Endothelial cell of umbilical vein (primary cell): ENCODE results near the gene HDAC5. TPM values are rescaled to one million over a fixed set of nuclear protein-coding genes. Genes with fewer than 3 reads are reported as not detected.
A peak's percentile ranks its signal among the peaks of the same experiment; 100 is the strongest.
"Not testable (repeated sequence)": the region's sequence is repeated elsewhere in the genome, so short reads cannot be mapped to it uniquely, and the experiment has no call there.

Source experiments
- BruUV-seq: library from RNA; stranded (reverse); fragments of 400-500 nt; replicated peaks from 2 replicates; lab custom pipeline; 2021; lab: Mats Ljungman, UMichigan
- CTCF ChIA-PET: fragments of 300-600, 350-600 bp; sonication (Branson Sonifier 250); formaldehyde crosslinking; loops from one replicate; lab custom pipeline; 2021; ENCODE audit warnings: antibody characterized with exemption, inconsistent platforms; lab: Charles Lee
- POLR2A ChIA-PET: fragments of 300-600, 350-600 bp; sonication (Branson Sonifier 250); formaldehyde crosslinking; loops from one replicate; lab custom pipeline; 2021; ENCODE audit warnings: antibody characterized with exemption, inconsistent platforms; lab: Charles Lee
- DNase-seq: peaks from one replicate; pipeline ENCODE4 v3.0.0-alpha.2; 2011; ENCODE audit warnings: low read depth, low spot score
- FAIRE-seq: peaks from 2 replicates; lab custom pipeline; 2011; peaks lifted over from hg19 to GRCh38; lab: Jason Lieb, UNC
- H2AFZ ChIP-seq: 2 replicates; pipeline ENCODE4 v1.6.0; 2012; ENCODE audit warnings: low read depth, low read length, control low read depth, inconsistent platforms
- H3K27ac ChIP-seq: 2 replicates; pipeline ENCODE4 v1.5.1; 2011; ENCODE audit warnings: low read depth, mild to moderate bottlenecking, control low read depth, low read length, moderate library complexity; ENCODE audit not compliant: insufficient read depth
- H3K27me3 ChIP-seq, 2 experiments: 2 replicates each; pipeline versions ENCODE4 v1.6.0 to v1.6.1; 2011; ENCODE audit warnings: low read length in 2 of 2, mixed read lengths in 1 of 2; ENCODE audit not compliant: control insufficient read depth in 2 of 2, insufficient read depth in 2 of 2
- H3K36me3 ChIP-seq, 2 experiments: 2 replicates in 1 of 2; 3 replicates in 1 of 2; pipeline ENCODE4 v1.5.1; 2011; ENCODE audit warnings: low read length in 2 of 2, mild to moderate bottlenecking in 1 of 2, moderate library complexity in 1 of 2; ENCODE audit not compliant: control insufficient read depth in 2 of 2, insufficient read depth in 2 of 2; ENCODE audit errors: extremely low read depth in 1 of 2
- H3K4me1 ChIP-seq: 3 replicates; pipeline ENCODE4 v1.5.1; 2011; ENCODE audit warnings: mild to moderate bottlenecking, low read length; ENCODE audit not compliant: control insufficient read depth, insufficient read depth; ENCODE audit errors: extremely low read depth
- H3K4me2 ChIP-seq: 2 replicates; pipeline ENCODE4 v1.6.1; 2011; ENCODE audit warnings: low read length, control low read depth, mixed read lengths; ENCODE audit not compliant: insufficient read depth
- H3K4me3 ChIP-seq, 3 experiments: fragments of 200-600 bp in 1 of 3; sonication (generic), shearing (Covaris generic) in 1 of 3; replicated peaks in 1 of 3; 2 replicates each; pipeline ENCODE4 v1.5.1; 2011 to 2016; ENCODE audit warnings: control low read depth in 3 of 3, low read length in 3 of 3, mild to moderate bottlenecking in 2 of 3, inconsistent platforms in 1 of 3, low read depth in 1 of 3, moderate library complexity in 1 of 3; ENCODE audit not compliant: insufficient read depth in 1 of 3
- H3K79me2 ChIP-seq: 2 replicates; pipeline ENCODE4 v1.6.0; 2012; ENCODE audit warnings: low read length, inconsistent platforms; ENCODE audit not compliant: control insufficient read depth, insufficient read depth
- H3K9ac ChIP-seq: replicated peaks from 2 replicates; pipeline ENCODE3; 2011; ENCODE audit warnings: low read length, control low read depth; ENCODE audit not compliant: insufficient read depth; ENCODE audit errors: extremely low read depth
- H3K9me1 ChIP-seq: replicated peaks from 3 replicates; pipeline ENCODE4 v1.6.0; 2011; ENCODE audit warnings: mild to moderate bottlenecking, low read length; ENCODE audit not compliant: control insufficient read depth, insufficient read depth; ENCODE audit errors: extremely low read depth
- H3K9me3 ChIP-seq: replicated peaks from 2 replicates; pipeline ENCODE4 v1.5.1; 2012; ENCODE audit warnings: low read length, inconsistent platforms; ENCODE audit not compliant: control insufficient read depth, insufficient read depth
- H4K20me1 ChIP-seq: replicated peaks from 2 replicates; pipeline ENCODE3; 2011; ENCODE audit warnings: mild to moderate bottlenecking, low read length; ENCODE audit not compliant: control insufficient read depth, insufficient read depth; ENCODE audit errors: extremely low read depth
- CTCF ChIP-seq, 2 donors: IDR thresholded peaks; 1 replicate in 1 of 2; 2 replicates in 1 of 2; pipeline ENCODE4 v1.5.1; 2011; ENCODE audit warnings: low read length in 2 of 2, mild to moderate bottlenecking in 2 of 2, moderate library complexity in 2 of 2, control low read depth in 1 of 2, inconsistent platforms in 1 of 2, low read depth in 1 of 2; ENCODE audit not compliant: insufficient read depth in 1 of 2; ENCODE audit errors: extremely low read depth in 1 of 2
- EZH2 ChIP-seq: IDR thresholded peaks from 2 replicates; pipeline ENCODE4 v1.6.1; 2012; ENCODE audit warnings: borderline replicate concordance, low read depth, mild to moderate bottlenecking, moderate library complexity, low read length, inconsistent platforms; ENCODE audit not compliant: severe bottlenecking
- FOS ChIP-seq: IDR thresholded peaks from 2 replicates; pipeline ENCODE4 v1.6.1; 2011; ENCODE audit warnings: mild to moderate bottlenecking, low read length, moderate library complexity, borderline replicate concordance; ENCODE audit not compliant: insufficient read depth
- GATA2 ChIP-seq: IDR thresholded peaks from 2 replicates; pipeline ENCODE4 v1.7.0; 2011; ENCODE audit warnings: low read depth, mild to moderate bottlenecking, moderate library complexity, mixed read lengths, low read length; ENCODE audit not compliant: insufficient read length, insufficient read depth
- JUN ChIP-seq: IDR thresholded peaks from 2 replicates; pipeline ENCODE4 v1.6.1; 2011; ENCODE audit warnings: borderline replicate concordance, low read depth; ENCODE audit not compliant: insufficient read length, insufficient read depth
- MAX ChIP-seq: IDR thresholded peaks from 2 replicates; pipeline ENCODE4 v1.6.1; 2011; ENCODE audit not compliant: insufficient read depth, insufficient read length
- POLR2A ChIP-seq: IDR thresholded peaks from 2 replicates; pipeline ENCODE4 v1.6.1; 2012; ENCODE audit warnings: low read depth, mild to moderate bottlenecking, control low read depth, low read length
- POLR2AphosphoS5 ChIP-seq: IDR thresholded peaks from 2 replicates; pipeline ENCODE4 v1.6.1; 2012; ENCODE audit warnings: low read depth, mild to moderate bottlenecking, control low read depth, low read length, moderate library complexity; ENCODE audit not compliant: insufficient read depth
- dilution Hi-C: fragments of 300-500 bp; cut with MboI; formaldehyde crosslinking; loops from one replicate; pipeline ENCODE4 v1.15.0; 2019; ENCODE audit warnings: low sequenced_read_pairs; ENCODE audit not compliant: extremely low pct_ligation_motif_present
- intact Hi-C: fragments of 100-400 bp; cut with micrococcal nuclease; formaldehyde crosslinking; loops from one replicate; pipeline ENCODE4 v1.10.0; 2022
- polyA plus RNA-seq, 4 experiments: library from polyadenylated mRNA; depleted of rRNA in 3 of 4; stranded (reverse) in 3 of 4; unstranded in 1 of 4; fragments of >200 nt; gene quantifications; 2 replicates each; pipeline versions ENCODE4 v1.2.1 to v1.2.3, GENCODE V29; 2011 to 2012; ENCODE audit warnings: missing spikeins in 1 of 4
- total RNA-seq: library from RNA; stranded (reverse); gene quantifications from 2 replicates; pipeline ENCODE4 v1.2.3, GENCODE V29; 2021

The HDAC5 gene
- total and polyA plus RNA-seq, 2 donors (not counting 3 experiments of a cell fraction or from before 2014, with no cell fraction given), result 35.4 to 40.4 TPM

DNA sequence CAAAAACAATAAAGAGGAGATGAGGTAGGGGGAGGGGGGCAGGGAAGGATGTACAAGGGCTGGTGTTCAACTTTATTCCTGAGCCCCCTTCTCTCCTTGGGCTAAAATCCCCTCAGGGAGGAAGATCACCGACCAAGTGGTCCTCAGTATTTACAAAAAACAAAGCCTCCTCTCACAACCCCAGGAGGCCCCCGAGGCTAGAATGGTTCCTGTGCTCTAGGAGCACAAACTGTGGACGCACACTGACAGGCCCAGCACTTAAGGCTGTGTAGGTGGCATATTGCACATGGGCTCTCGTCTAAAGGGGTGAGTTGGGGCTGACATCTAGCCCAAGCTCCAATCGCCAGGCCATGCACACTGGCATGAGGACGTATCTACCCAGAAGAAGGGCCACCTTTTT lies 21.6 kb downstream of the HDAC5 start:
- intact Hi-C loops, H3K79me2 ChIP-seq, BruUV-seq, H3K9me3 ChIP-seq, FAIRE-seq, H2AFZ ChIP-seq, H3K9ac ChIP-seq, H3K4me1 ChIP-seq, H3K4me3 ChIP-seq, H3K9me1 ChIP-seq, H3K27ac ChIP-seq, H3K27me3 ChIP-seq, dilution Hi-C loops, DNase-seq, H3K36me3 ChIP-seq, H3K4me2 ChIP-seq, H4K20me1 ChIP-seq: not testable (repeated sequence)
- ChIA-PET CTCF (interaction anchor here (1.2 to 1.6 kb wide), 2 partner anchors 9 to 22 kb away, joined by 3 to 4 read pairs; partner anchors contain the start of gene HDAC5), POLR2A (interaction anchor here (0.6 kb wide), 1 partner anchor 1038 kb away, joined by 3 read pairs; no protein-coding TSS in a partner anchor)

DNA sequence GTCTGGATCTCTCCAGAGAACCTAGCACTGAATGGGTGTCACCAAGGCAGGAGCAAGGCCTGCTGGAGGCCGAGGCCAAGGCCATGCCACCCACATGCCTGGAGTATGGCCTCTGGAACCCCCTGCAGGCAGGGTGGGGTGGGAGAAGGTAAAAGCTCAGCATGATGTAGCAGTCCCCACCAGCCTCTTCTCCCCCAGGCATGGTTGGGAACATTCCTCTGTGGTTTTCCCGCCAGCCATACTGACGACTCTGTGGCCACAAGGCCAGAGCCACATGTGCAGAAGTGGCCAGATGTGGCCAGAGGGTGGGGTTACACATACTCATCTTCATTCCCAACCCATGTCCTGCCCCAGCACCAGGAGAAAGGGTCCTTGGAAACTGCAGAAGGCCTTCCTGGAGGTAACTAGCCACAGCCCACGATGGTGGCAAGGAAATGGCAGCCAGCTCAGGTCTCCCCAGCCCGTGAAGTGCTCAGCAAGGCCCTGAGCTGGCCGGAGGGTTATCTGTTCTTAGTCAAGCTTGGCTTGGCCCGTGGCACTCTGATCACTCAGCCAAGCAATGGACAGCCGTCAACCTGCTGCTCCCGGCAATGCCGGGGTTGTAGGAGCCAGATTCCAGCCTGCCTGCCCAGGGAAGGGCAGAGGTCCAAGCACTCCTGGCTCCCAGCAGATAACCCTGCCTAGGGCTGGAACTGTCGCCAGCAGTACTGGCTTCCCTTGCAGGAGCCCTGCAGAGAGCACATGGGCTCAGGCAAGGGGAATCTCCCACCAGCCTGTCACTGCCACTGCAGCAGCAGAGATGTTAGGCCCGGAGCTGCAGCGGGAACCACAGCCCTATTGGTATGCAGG lies 26.1 kb downstream of the HDAC5 start:
- Histone ChIP-seq H4K20me1 (no peaks in the 10 kb centered on the region), H3K79me2 (no peaks in the 10 kb centered on the region), H3K4me3 (no peak overlapping the region), H3K4me2 (no peak overlapping the region), H3K4me1 (peaks cover 23% of the 10 kb centered on the region), H3K9me3 (no peaks in the 10 kb centered on the region), H3K36me3 (peaks cover 0 to 6% of the 10 kb centered on the region in 2 experiments), H3K27me3 (no peaks in the 10 kb centered on the region), H3K27ac (peak overlapping the region; percentile 83), H3K9ac (peak overlapping the region; percentile 19), H3K9me1 (no peaks in the 10 kb centered on the region), H2AFZ (no peak overlapping the region)
- ChIA-PET CTCF (interaction anchor here (0.7 to 3.8 kb wide), 7 partner anchors 10 to 56 kb away, joined by 3 to 30 read pairs (median 4); no protein-coding TSS in a partner anchor), POLR2A (no interaction called here)
- dilution Hi-C loops (no loop called here), intact Hi-C loops (no loop called here)
- FAIRE-seq, result no peak
- no TSS peak for BruUV-seq
- TF ChIP-seq FOS (no peak), EZH2 (no peak), MAX (no peak), GATA2 (no peak), POLR2A (no peak), POLR2AphosphoS5 (no peak), JUN (no peak), CTCF (IDR thresholded peaks at IDR 0.05; ENCODE audit: extremely low read depth in 1 of 2, insufficient read depth in 1 of 2, low read depth in 1 of 2, low read length in 2 of 2) (no peak)
- no peak for DNase-seq
